ENCODE data around the gene MFSD1.

- TF ChIP-seq TOX (CRISPR knock-in tag; IDR thresholded peaks at IDR 0.05; ENCODE audit: borderline replicate concordance) (no peak), OSR1 (CRISPR knock-in tag; IDR thresholded peaks at IDR 0.05) (no peak), ZFP3 (CRISPR knock-in tag; IDR thresholded peaks at IDR 0.05) (no peak), PPARA (CRISPR knock-in tag; IDR thresholded peaks at IDR 0.05; ENCODE audit: borderline replicate concordance) (no peak)
- TF ChIP-seq, protein P1, sequence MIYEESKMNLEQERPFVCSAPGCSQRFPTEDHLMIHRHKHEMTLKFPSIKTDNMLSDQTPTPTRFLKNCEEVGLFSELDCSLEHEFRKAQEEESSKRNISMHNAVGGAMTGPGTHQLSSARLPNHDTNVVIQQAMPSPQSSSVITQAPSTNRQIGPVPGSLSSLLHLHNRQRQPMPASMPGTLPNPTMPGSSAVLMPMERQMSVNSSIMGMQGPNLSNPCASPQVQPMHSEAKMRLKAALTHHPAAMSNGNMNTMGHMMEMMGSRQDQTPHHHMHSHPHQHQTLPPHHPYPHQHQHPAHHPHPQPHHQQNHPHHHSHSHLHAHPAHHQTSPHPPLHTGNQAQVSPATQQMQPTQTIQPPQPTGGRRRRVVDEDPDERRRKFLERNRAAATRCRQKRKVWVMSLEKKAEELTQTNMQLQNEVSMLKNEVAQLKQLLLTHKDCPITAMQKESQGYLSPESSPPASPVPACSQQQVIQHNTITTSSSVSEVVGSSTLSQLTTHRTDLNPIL (CRISPR knock-in tag; IDR thresholded peaks at IDR 0.05; ENCODE audit: low read depth) = no peak
- TF ChIP-seq, protein P2, sequence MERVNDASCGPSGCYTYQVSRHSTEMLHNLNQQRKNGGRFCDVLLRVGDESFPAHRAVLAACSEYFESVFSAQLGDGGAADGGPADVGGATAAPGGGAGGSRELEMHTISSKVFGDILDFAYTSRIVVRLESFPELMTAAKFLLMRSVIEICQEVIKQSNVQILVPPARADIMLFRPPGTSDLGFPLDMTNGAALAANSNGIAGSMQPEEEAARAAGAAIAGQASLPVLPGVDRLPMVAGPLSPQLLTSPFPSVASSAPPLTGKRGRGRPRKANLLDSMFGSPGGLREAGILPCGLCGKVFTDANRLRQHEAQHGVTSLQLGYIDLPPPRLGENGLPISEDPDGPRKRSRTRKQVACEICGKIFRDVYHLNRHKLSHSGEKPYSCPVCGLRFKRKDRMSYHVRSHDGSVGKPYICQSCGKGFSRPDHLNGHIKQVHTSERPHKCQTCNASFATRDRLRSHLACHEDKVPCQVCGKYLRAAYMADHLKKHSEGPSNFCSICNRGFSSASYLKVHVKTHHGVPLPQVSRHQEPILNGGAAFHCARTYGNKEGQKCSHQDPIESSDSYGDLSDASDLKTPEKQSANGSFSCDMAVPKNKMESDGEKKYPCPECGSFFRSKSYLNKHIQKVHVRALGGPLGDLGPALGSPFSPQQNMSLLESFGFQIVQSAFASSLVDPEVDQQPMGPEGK (CRISPR knock-in tag; IDR thresholded peaks at IDR 0.05; ENCODE audit: borderline replicate concordance) = no peak
Observed at GRCh38 chr3:158783051-158783450, 18.8 kb upstream of the MFSD1 start.
